ENCODE measurements around the gene RASGRF1. TPM values are rescaled to one million over a fixed set of nuclear protein-coding genes. Genes with fewer than 3 reads are reported as not detected.

The RASGRF1 gene
- total and polyA plus RNA-seq, 2 donors (not counting 1 experiment from before 2014, with no cell fraction given) = 0.09 TPM; not detected in 1

GRCh38 chr15:78921940-78922339 is 168.6 kb downstream of the RASGRF1 start:
- no peak for TF ChIP-seq EZH2 (IDR thresholded peaks at IDR 0.05; ENCODE audit: low read length, missing control alignments)
- TF ChIP-seq CTCF (conservative IDR thresholded peaks at IDR 0.05 in 1 of 2, IDR thresholded peaks at IDR 0.05 in 1 of 2; ENCODE audit: low read depth in 1 of 2, low read length in 2 of 2) = no peak
- peaks cover 15% of the 10 kb centered on the region for H3K36me3 ChIP-seq (ENCODE audit: control insufficient read depth, insufficient read depth, low read length)
- H4K20me1 ChIP-seq (ENCODE audit: control insufficient read depth, extremely low read depth, insufficient read depth, low read length) = no peaks in the 10 kb centered on the region
- H3K4me1 ChIP-seq (ENCODE audit: control insufficient read depth, extremely low read depth, insufficient read depth, low read length) = peaks cover under 1% of the 10 kb centered on the region
- H3K27ac ChIP-seq (ENCODE audit: insufficient read depth, low read length) = no peak overlapping the region
- H3K4me3 ChIP-seq (replicated peaks in 1 of 4; ENCODE audit: control extremely low read depth in 1 of 4, insufficient read depth in 1 of 4, low read depth in 3 of 4, low read length in 4 of 4) = no peak overlapping the region
- DNase-seq (ENCODE audit: low read depth in 2 of 2) = no peak
- no peak overlapping the region for H2AFZ ChIP-seq (ENCODE audit: low read length)
- H3K79me2 ChIP-seq (ENCODE audit: control insufficient read depth, insufficient read depth, low read length) = no peaks in the 10 kb centered on the region
- no peaks in the 10 kb centered on the region for H3K27me3 ChIP-seq (ENCODE audit: control insufficient read depth, insufficient read depth, low read length)
- H3K4me2 ChIP-seq (ENCODE audit: extremely low read depth, insufficient read depth, low read length) = no peak overlapping the region
- H3K9me3 ChIP-seq (ENCODE audit: control insufficient read depth, insufficient read depth, low read depth, low read length) = no peaks in the 10 kb centered on the region
- no peak overlapping the region for H3K9ac ChIP-seq (ENCODE audit: insufficient read depth, low read length)

- Histone ChIP-seq H2AFZ (ENCODE audit: low read length) (no peak overlapping the region), H3K4me1 (ENCODE audit: control insufficient read depth, extremely low read depth, insufficient read depth, low read length) (peaks cover 2% of the 10 kb centered on the region), H3K27me3 (ENCODE audit: control insufficient read depth, insufficient read depth, low read length) (no peaks in the 10 kb centered on the region), H3K4me2 (ENCODE audit: extremely low read depth, insufficient read depth, low read length) (no peak overlapping the region), H4K20me1 (ENCODE audit: control insufficient read depth, extremely low read depth, insufficient read depth, low read length) (no peaks in the 10 kb centered on the region), H3K9ac (ENCODE audit: insufficient read depth, low read length) (no peak overlapping the region), H3K4me3 (replicated peaks in 1 of 4; ENCODE audit: control extremely low read depth in 1 of 4, insufficient read depth in 1 of 4, low read depth in 3 of 4, low read length in 4 of 4) (no peak overlapping the region), H3K9me3 (ENCODE audit: control insufficient read depth, insufficient read depth, low read depth, low read length) (no peaks in the 10 kb centered on the region), H3K27ac (ENCODE audit: insufficient read depth, low read length) (no peak overlapping the region), H3K79me2 (ENCODE audit: control insufficient read depth, insufficient read depth, low read length) (no peaks in the 10 kb centered on the region), H3K36me3 (ENCODE audit: control insufficient read depth, insufficient read depth, low read length) (peaks cover 15% of the 10 kb centered on the region)
- TF ChIP-seq EZH2 (IDR thresholded peaks at IDR 0.05; ENCODE audit: low read length, missing control alignments) (no peak), CTCF (conservative IDR thresholded peaks at IDR 0.05 in 1 of 2, IDR thresholded peaks at IDR 0.05 in 1 of 2; ENCODE audit: low read depth in 1 of 2, low read length in 2 of 2) (no peak)
- no peak for DNase-seq (ENCODE audit: low read depth in 2 of 2)
Observed at GRCh38 chr15:78921517-78921916, 169.1 kb downstream of the RASGRF1 start.

GRCh38 chr15:78917888-78918287 is 172.7 kb downstream of the RASGRF1 start:
- Histone ChIP-seq H3K4me2 (ENCODE audit: extremely low read depth, insufficient read depth, low read length) (no peak overlapping the region), H3K4me3 (replicated peaks in 1 of 4; ENCODE audit: control extremely low read depth in 1 of 4, insufficient read depth in 1 of 4, low read depth in 3 of 4, low read length in 4 of 4) (no peak overlapping the region), H3K9ac (ENCODE audit: insufficient read depth, low read length) (no peak overlapping the region), H3K79me2 (ENCODE audit: control insufficient read depth, insufficient read depth, low read length) (peaks cover 3% of the 10 kb centered on the region), H3K36me3 (ENCODE audit: control insufficient read depth, insufficient read depth, low read length) (peaks cover 20% of the 10 kb centered on the region), H2AFZ (ENCODE audit: low read length) (no peak overlapping the region), H3K9me3 (ENCODE audit: control insufficient read depth, insufficient read depth, low read depth, low read length) (no peaks in the 10 kb centered on the region), H3K4me1 (ENCODE audit: control insufficient read depth, extremely low read depth, insufficient read depth, low read length) (peaks cover 5% of the 10 kb centered on the region), H3K27ac (ENCODE audit: insufficient read depth, low read length) (no peak overlapping the region), H4K20me1 (ENCODE audit: control insufficient read depth, extremely low read depth, insufficient read depth, low read length) (no peaks in the 10 kb centered on the region), H3K27me3 (ENCODE audit: control insufficient read depth, insufficient read depth, low read length) (no peaks in the 10 kb centered on the region)
- no peak for DNase-seq (ENCODE audit: low read depth in 2 of 2)
- TF ChIP-seq EZH2 (IDR thresholded peaks at IDR 0.05; ENCODE audit: low read length, missing control alignments) = no peak
- TF ChIP-seq CTCF (conservative IDR thresholded peaks at IDR 0.05 in 1 of 2, IDR thresholded peaks at IDR 0.05 in 1 of 2; ENCODE audit: low read depth in 1 of 2, low read length in 2 of 2) = no peak
